Spleen (tissue), 7 donors: ENCODE data around the gene HSDL1.

Experiments
- POLR2A ChIP-seq, 3 donors: fragments of 450-650 bp; IDR thresholded peaks; one replicate each; pipeline ENCODE4 v1.5.1; 2017; ENCODE audit warnings: antibody characterized with exemption in 3 of 3, mild to moderate bottlenecking in 1 of 3
- POLR2AphosphoS5 ChIP-seq, 3 donors: sonication (generic); formaldehyde crosslinking; IDR thresholded peaks; one replicate each; pipeline ENCODE4 v1.5.1; 2017; ENCODE audit warnings: antibody characterized with exemption in 3 of 3
- TF ChIP-seq, protein P1 (sequence below), 11 experiments: fragments of 200-600 bp in 7 of 11; fragments of 450-650 bp in 4 of 11; sonication (generic) in 4 of 11; IDR thresholded peaks in 8 of 11; conservative IDR thresholded peaks in 3 of 11; 1 replicate in 7 of 11; 2 replicates in 4 of 11; pipeline versions ENCODE4 v1.4.0 to v1.8.0; 2016 to 2021; ENCODE audit warnings: antibody characterized with exemption in 11 of 11, inconsistent platforms in 4 of 11, mild to moderate bottlenecking in 1 of 11
- donor health status: DM: no; HTN: no; CAD: no; lungs with moderate emphysema.
- donor health status: DM: no; HTN: no; CAD: no.
- donor health status: DM: no; HTN: no; CAD: no.

DNA sequence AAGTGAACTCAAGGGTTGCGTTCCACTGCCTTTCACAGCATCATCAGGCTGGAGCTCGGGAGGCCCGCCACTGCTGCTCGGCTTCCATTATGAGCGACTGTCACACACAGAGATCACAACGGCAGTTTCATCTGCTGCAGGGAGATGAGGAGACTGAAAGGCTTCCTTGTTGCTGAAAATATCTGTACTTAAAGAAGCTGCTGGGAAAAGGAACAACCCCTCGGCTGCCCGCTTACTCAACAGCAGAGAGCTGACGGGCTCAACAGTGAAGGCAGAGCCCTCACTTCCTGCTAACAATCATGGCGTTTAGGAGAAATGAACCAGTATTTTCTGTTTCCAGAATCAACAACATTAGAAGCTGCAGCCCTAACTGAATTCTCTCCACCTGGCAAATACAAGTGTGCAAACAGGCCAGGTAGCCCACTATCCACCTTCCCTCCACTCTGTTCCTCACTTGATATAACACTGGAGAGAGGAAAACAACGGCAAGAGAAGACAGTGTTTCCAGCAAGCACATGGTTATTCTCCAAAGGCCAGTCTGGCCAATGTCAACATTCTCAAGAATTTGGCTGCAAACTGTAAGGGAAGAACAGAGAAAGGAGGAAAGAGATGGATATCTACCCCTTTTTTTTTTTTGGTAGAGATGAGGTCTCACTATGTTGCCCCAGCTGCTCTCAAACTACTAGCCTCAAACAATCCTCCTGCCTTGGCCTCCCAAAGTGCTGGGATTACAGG lies 62.0 kb downstream of the HSDL1 start:
- TF ChIP-seq, protein P1, sequence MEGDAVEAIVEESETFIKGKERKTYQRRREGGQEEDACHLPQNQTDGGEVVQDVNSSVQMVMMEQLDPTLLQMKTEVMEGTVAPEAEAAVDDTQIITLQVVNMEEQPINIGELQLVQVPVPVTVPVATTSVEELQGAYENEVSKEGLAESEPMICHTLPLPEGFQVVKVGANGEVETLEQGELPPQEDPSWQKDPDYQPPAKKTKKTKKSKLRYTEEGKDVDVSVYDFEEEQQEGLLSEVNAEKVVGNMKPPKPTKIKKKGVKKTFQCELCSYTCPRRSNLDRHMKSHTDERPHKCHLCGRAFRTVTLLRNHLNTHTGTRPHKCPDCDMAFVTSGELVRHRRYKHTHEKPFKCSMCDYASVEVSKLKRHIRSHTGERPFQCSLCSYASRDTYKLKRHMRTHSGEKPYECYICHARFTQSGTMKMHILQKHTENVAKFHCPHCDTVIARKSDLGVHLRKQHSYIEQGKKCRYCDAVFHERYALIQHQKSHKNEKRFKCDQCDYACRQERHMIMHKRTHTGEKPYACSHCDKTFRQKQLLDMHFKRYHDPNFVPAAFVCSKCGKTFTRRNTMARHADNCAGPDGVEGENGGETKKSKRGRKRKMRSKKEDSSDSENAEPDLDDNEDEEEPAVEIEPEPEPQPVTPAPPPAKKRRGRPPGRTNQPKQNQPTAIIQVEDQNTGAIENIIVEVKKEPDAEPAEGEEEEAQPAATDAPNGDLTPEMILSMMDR (IDR thresholded peaks at IDR 0.05 in 8 of 11, conservative IDR thresholded peaks at IDR 0.05 in 3 of 11), result no peak
- TF ChIP-seq POLR2A (IDR thresholded peaks at IDR 0.05), result no peak
- TF ChIP-seq POLR2AphosphoS5 (IDR thresholded peaks at IDR 0.05), result peak in 1 of 3 donors; percentile 14
